ENCODE results near the gene BSG.

GRCh38 chr19:525857-526419 lies 46.5 kb upstream of the BSG start:
- TF ChIP-seq POLR2AphosphoS5 (IDR thresholded peaks at IDR 0.05; ENCODE audit: borderline replicate concordance, low read depth, low read length), result no peak
- TF ChIP-seq EZH2 (IDR thresholded peaks at IDR 0.05), result no peak
